SU-DHL-6 (cell line): ENCODE measurements around the gene BICD1.

Source experiments
- H2AFZ ChIP-seq: fragments of 200-600 bp; sonication (generic); 2 replicates; pipeline ENCODE4 v1.6.1; 2014; ENCODE audit warnings: low read depth, mild to moderate bottlenecking, moderate library complexity, mixed read lengths, antibody characterized with exemption, low read length; ENCODE audit not compliant: severe bottlenecking
- H3F3A ChIP-seq: fragments of 200-600 bp; shearing (Covaris generic); 2 replicates; pipeline ENCODE4 v1.6.0; 2016; ENCODE audit warnings: antibody characterized with exemption, mild to moderate bottlenecking; ENCODE audit not compliant: insufficient read depth
- H3K27ac ChIP-seq: fragments of 200-600 bp; sonication (generic); 2 replicates; pipeline ENCODE4 v1.5.1; 2016; ENCODE audit warnings: low read depth, mild to moderate bottlenecking, low read length, moderate library complexity, mixed read lengths
- H3K27me3 ChIP-seq: fragments of 200-600 bp; sonication (generic), shearing (Covaris generic); 2 replicates; pipeline ENCODE4 v1.6.0; 2014; ENCODE audit warnings: mild to moderate bottlenecking, low read length
- H3K36me3 ChIP-seq: fragments of 200-600 bp; sonication (generic); 2 replicates; pipeline ENCODE4 v1.6.1; 2014; ENCODE audit warnings: mild to moderate bottlenecking, low read length, mixed read lengths
- H3K4me2 ChIP-seq: fragments of 300-600, 200-600 bp; shearing (Covaris generic), sonication (generic); 2 replicates; pipeline ENCODE4 v1.6.0; 2014; ENCODE audit warnings: low read length, low read depth, mild to moderate bottlenecking; ENCODE audit not compliant: poor library complexity, severe bottlenecking
- H3K4me3 ChIP-seq: fragments of 200-600 bp; sonication (generic); 2 replicates; pipeline ENCODE4 v1.5.1; 2014; ENCODE audit warnings: antibody characterized with exemption, low read length, mild to moderate bottlenecking, mixed read lengths; ENCODE audit not compliant: insufficient read depth, poor library complexity, severe bottlenecking
- H3K79me2 ChIP-seq: fragments of 200-600 bp; sonication (generic); 2 replicates; pipeline ENCODE4 v1.6.1; 2014; ENCODE audit warnings: mild to moderate bottlenecking, low read length, moderate library complexity; ENCODE audit not compliant: insufficient read depth
- H3K9ac ChIP-seq: fragments of 200-600 bp; sonication (generic); 2 replicates; pipeline ENCODE4 v1.7.0; 2014; ENCODE audit warnings: mild to moderate bottlenecking, low read length
- H3K9me2 ChIP-seq: fragments of 200-600 bp; sonication (generic); replicated peaks from 2 replicates; pipeline ENCODE4 v1.6.1; 2014; ENCODE audit warnings: low read length; ENCODE audit not compliant: insufficient read depth
- H3K9me3 ChIP-seq: fragments of 200-600 bp; sonication (generic); 2 replicates; pipeline ENCODE4 v1.6.1; 2014; ENCODE audit warnings: low read length, mixed read lengths; ENCODE audit not compliant: insufficient read depth
- H4K20me1 ChIP-seq: fragments of 200-600 bp; sonication (generic); 2 replicates; pipeline ENCODE4 v1.6.1; 2014; ENCODE audit warnings: low read depth, mild to moderate bottlenecking, antibody characterized with exemption, low read length, moderate library complexity, mixed read lengths
- CTCF ChIP-seq: fragments of 200-600 bp; sonication (generic); IDR thresholded peaks from one replicate; pipeline ENCODE4 v1.5.1; 2017; ENCODE audit warnings: antibody characterized with exemption, mild to moderate bottlenecking, low read length, moderate library complexity; ENCODE audit not compliant: insufficient read depth, poor library complexity, severe bottlenecking
- EZH2phosphoT487 ChIP-seq: fragments of 200-600 bp; sonication (generic), shearing (Covaris generic); conservative IDR thresholded peaks from 2 replicates; pipeline ENCODE4 v1.6.1; 2018; ENCODE audit warnings: mild to moderate bottlenecking, antibody characterized with exemption, low read length, moderate library complexity, mixed read lengths

The BICD1 gene

GRCh38 chr12:32255588-32255987 is 148.9 kb downstream of the BICD1 start:
- Histone ChIP-seq H3K9me2 (no peaks in the 10 kb centered on the region), H3K36me3 (peaks cover 7% of the 10 kb centered on the region; the same call in 1 of the 2 replicates), H4K20me1 (no peaks in the 10 kb centered on the region), H3K27me3 (no peaks in the 10 kb centered on the region), H3K4me2 (no peak overlapping the region), H2AFZ (no peak overlapping the region), H3F3A (peaks cover 21% of the 10 kb centered on the region), H3K9me3 (no peaks in the 10 kb centered on the region), H3K27ac (peak overlapping the region; percentile 18; the same call in 1 of the 2 replicates), H3K9ac (no peak overlapping the region), H3K79me2 (no peaks in the 10 kb centered on the region), H3K4me3 (no peak overlapping the region)
- TF ChIP-seq EZH2phosphoT487 (no peak), CTCF (no peak)

GRCh38 chr12:32257695-32258496 is 151.2 kb downstream of the BICD1 start:
- Histone ChIP-seq H2AFZ (no peak overlapping the region), H3K27ac (no peak overlapping the region), H3K4me3 (no peak overlapping the region), H3K79me2 (no peaks in the 10 kb centered on the region; the same call in 1 of the 2 replicates), H3K9me2 (no peaks in the 10 kb centered on the region), H4K20me1 (no peaks in the 10 kb centered on the region), H3K9ac (no peak overlapping the region), H3K4me2 (no peak overlapping the region), H3F3A (peaks cover 36% of the 10 kb centered on the region), H3K36me3 (peaks cover 7% of the 10 kb centered on the region; the same call in 1 of the 2 replicates), H3K9me3 (no peaks in the 10 kb centered on the region), H3K27me3 (no peaks in the 10 kb centered on the region)
- TF ChIP-seq EZH2phosphoT487, result no peak
- TF ChIP-seq CTCF, result no peak

- H3K4me3 ChIP-seq, result no peak overlapping the region
- H4K20me1 ChIP-seq, result no peaks in the 10 kb centered on the region
- peak overlapping the region; percentile 100 for H3K27ac ChIP-seq
- peak overlapping the region; percentile 97 for H3K4me2 ChIP-seq
- peaks cover 64% of the 10 kb centered on the region for H3F3A ChIP-seq
- no peak overlapping the region for H2AFZ ChIP-seq
- H3K9me3 ChIP-seq, result no peaks in the 10 kb centered on the region
- TF ChIP-seq EZH2phosphoT487 (no peak), CTCF (no peak)
- peak overlapping the region; percentile 72 for H3K9ac ChIP-seq
- H3K27me3 ChIP-seq, result no peaks in the 10 kb centered on the region
- peaks cover 7% of the 10 kb centered on the region; the same call in 1 of the 2 replicates for H3K36me3 ChIP-seq
- no peaks in the 10 kb centered on the region; the same call in 1 of the 2 replicates for H3K79me2 ChIP-seq
- H3K9me2 ChIP-seq, result no peaks in the 10 kb centered on the region
Observed at GRCh38 chr12:32260696-32261095, 154.0 kb downstream of the BICD1 start.
